GM19438 (cell line): ENCODE data around the gene ZNF746.
"Not testable (repeated sequence)": the region's sequence is repeated elsewhere in the genome, so short reads cannot be mapped to it uniquely, and the experiment has no call there.

ENCODE experiments used
- ATAC-seq: cut with Tn5 transposase; IDR thresholded peaks from one replicate; pipeline ENCODE4 v1.9.1; 2021; ENCODE audit warnings: low read depth; ENCODE audit not compliant: unreplicated experiment

The ZNF746 gene

GRCh38 chr7:149460493-149461277 is 36.9 kb downstream of the ZNF746 start, which contains the start of gene ZNF777:
Gene ZNF777, minus strand, starts transcription at chr7:149461062. Its CDS starts 5,040 bp downstream, at chr7:149456022.
- ATAC-seq, result peak; percentile 97

GRCh38 chr7:149459540-149460452 is 37.8 kb downstream of the ZNF746 start:
- peak; percentile 28 for ATAC-seq

DNA sequence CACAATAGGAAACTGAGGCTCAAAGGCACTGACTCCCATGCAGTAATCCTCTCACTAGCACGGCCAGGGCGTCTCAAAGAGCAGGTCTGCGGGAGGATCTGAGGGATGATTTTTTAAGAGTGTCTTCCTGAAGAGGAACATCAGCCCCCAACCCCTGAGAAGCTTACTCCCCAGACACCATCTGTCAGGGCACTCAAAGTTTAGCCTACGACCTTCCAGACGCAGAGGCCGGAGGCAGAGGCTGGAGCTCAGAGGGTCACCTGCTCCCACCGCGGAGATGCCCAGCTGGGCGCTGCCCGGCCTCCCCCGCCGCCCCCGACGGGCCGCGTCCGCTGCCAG is 38.4 kb downstream of the ZNF746 start:
- no peak for ATAC-seq

GRCh38 chr7:149458235-149458634 is 39.4 kb downstream of the ZNF746 start:
- no peak for ATAC-seq

DNA sequence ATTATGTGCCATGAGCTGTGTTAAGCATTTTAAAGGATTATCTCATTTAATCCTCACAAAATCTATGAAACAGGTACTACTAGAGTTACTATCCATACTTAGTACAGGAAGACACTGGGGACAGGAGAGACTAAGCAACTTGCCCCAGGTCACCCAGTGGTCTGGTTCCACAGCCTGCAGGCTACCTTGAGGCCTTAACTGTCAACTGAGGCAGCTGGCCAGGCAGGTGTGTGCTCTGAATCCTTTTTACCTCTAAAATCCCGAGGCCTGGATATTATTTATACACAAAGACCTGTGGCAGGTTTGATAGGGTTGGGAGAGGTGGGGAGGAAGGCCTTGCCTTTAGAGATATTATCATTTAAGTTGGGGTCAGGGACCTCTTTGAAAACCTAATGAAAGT is 39.8 kb downstream of the ZNF746 start:
- ATAC-seq, result no peak

- ATAC-seq, result no peak
Measured at GRCh38 chr7:149456506-149457421, 40.8 kb downstream of the ZNF746 start.

DNA sequence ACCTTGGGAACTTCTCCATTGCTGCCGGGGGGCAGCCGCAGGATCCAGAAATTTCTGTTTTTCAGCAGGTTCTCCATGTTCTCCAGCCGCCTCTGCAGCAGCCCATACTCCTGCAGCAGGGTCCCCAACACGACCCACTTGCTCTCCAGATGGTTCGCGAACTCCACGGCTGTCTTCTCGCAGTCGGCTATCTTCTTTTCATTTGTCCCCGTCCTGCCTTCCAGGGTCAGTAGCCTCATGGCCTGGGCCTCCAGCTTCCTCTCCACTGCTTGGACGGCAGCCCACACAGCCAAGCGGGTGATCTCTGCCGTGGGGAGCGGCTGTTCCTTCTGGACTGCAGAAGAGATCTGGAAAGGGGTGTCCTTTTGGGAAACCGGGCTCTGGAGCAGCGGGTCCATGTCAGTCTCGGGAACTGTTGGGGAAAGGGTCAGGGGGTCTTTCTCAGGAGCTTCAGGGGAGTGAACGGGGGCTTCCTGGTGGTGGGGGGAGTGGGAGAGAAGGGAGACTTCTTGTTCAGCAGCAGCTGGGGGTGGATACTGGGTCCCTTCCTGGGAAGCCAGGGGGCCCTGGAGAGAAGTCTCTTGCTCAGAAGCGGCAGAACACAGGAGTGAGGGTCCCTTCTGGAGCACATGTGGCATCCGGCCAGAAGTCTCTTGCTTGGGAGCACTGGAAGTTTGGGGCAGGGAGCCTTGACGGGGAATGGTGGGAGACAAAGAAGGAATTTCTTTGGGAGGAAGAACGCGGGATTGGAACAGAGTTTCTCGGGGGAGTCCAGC is 42.2 kb downstream of the ZNF746 start:
- no peak for ATAC-seq

GRCh38 chr7:149454750-149455149 is 42.9 kb downstream of the ZNF746 start:
- ATAC-seq, result no peak

DNA sequence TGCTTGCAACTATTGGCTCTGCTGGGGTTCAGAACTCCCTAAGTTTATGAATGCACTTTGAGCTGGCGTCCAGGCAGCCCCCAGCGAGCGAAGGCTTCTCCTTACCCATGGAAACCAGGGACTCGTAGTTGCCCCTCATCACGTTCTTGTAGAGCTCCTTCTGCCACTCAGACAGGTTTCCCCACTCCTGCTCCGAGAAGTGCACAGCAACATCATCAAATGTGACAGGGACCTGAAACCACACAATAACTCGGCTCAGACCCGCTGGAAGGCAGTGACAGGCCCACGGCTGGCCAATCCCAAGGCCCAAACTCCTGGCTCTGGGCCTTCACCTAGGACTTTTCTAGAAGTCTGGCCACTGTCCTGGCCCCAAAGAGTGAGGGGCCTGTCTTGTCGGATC is 43.6 kb downstream of the ZNF746 start:
- ATAC-seq, result no peak

- no peak for ATAC-seq
Measured at GRCh38 chr7:149450821-149451220, 46.8 kb downstream of the ZNF746 start.

DNA sequence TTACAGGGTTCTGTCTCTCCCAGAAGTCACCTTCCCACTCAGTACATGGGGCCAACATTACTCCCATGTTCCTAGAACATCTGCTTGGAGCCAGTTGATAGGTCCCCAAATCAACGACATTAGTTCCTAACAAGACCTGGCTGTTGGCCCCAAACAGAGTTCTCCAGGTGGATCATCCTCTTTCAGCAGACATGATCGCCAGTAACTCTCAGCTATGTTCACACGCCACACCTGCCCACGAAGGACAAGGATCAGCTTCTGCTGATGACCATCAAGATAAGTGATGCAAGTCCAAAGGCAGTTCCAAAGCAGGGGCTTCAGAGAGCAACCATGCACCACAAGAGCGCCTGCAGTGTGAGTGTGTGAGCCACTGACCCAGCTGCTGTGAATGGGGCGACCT is 47.7 kb downstream of the ZNF746 start:
- no peak for ATAC-seq

GRCh38 chr7:149448961-149449360 is 48.6 kb downstream of the ZNF746 start:
- ATAC-seq, result no peak

DNA sequence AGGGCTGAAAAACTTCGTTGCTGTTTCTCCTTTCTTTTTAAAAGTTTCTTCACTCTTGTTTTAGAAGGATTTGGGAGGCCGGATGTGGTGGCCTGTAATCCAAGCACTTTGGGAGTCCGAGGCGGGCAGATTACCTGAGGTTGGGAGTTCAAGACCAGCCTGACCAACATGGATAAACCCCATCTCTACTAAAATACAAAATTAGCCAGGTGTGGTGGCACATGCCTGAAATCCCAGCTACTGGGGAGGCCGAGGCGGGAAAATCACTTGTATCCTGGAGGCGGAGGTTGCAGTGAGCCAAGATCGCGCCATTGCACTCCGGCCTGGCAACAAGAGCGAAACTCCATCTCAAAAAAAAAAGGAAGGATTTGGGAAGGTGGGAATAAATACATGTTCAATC is 51.6 kb downstream of the ZNF746 start:
- not testable (repeated sequence) for ATAC-seq

GRCh38 chr7:149444287-149444686 is 53.3 kb downstream of the ZNF746 start:
- no peak for ATAC-seq

DNA sequence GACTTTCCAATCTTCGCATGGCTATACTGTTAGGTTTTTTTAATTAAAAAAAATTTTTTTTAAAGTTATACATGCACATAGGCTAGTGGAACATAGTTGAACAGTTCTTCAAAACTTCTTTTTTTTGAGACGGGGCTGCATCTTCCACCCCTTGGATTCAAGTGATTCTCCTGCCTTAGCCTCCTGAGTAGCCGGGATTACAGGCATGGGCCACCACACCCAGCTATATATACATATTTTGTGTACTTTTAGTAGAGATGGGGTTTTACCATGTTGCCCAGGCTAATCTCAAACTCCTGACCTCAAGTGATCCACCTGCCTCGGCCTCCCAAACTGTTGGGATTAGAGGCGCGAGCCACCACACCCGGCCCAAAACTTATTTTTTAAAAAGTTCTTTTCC is 54.1 kb downstream of the ZNF746 start:
- no peak for ATAC-seq

- ATAC-seq, result no peak
Measured at GRCh38 chr7:149442924-149443323, 54.7 kb downstream of the ZNF746 start.

DNA sequence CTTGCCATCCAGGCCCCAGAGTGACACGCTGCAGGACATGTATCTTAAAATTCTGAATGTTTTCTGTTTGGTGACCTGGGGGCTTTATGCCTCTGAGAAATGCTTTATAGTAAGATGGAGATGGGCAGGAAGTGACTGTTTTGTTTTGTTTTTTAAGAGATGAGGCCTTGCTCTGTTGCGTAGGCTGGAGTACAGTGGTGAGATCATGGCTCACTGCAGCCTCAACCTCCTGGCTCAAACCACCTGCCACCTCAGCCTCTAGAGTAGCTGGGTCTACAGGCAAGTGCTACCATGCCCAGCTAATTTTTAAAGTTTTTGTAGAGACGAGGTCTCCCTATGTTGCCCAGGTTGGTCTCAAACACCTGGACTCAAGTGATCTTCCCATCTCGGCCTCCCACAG is 57.4 kb downstream of the ZNF746 start:
- ATAC-seq, result no peak

DNA sequence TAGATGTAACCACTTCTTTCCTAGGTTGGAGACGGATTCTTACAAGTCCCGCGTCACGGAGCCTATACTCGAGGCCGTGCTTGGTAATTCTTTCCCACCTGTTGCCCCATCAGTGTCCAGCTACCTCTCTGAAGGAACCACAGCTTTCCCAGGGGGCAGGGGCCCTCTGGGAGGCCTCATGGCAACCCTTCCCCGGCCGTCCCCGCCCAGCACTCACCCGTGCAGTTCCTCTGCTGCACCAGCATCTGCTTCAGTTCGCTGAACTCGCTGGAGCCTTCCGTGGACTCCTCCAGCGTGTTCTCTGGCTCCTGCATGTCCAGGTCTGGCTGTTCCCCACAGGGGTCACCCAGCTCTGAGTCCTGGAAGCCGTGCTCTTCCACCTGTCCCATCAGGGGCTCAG is 61.3 kb downstream of the ZNF746 start:
- ATAC-seq, result no peak

DNA sequence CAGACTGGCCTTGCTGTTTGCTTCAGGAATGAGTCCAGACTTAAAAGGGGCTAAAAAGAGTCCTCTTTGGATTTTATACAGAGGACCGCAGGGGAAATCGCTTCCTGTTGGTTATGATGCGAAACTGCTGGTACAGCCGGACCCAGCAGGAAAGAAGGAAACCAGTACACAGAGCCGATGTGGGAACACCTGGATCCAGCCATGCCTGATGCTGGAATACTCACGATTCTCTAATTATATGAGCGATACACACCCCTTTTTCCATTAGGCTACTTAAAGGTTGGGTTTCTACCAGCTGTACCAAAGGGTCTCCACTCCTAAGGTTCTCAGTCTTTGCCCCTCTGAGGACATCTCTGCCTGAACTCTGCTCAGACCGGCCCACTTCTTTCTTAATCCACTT is 64.5 kb downstream of the ZNF746 start:
- no peak for ATAC-seq

- no peak for ATAC-seq
Measured at GRCh38 chr7:149432121-149432691, 65.4 kb downstream of the ZNF746 start.
